Prostate gland (tissue), 2 donors: ENCODE results near the gene GIN1. TPM values are rescaled to one million over a fixed set of nuclear protein-coding genes. Genes with fewer than 3 reads are reported as not detected.
A peak's percentile ranks its signal among the peaks of the same experiment; 100 is the strongest.

Experiments
- DNase-seq: peaks from one replicate; pipeline ENCODE4 v3.0.0-alpha.2; 2019; ENCODE audit warnings: low spot score
- H3K27ac ChIP-seq, 2 donors: fragments of 200-600 bp; sonication (generic); 2 replicates each; pipeline ENCODE4 v1.5.1; 2017 to 2019
- H3K27me3 ChIP-seq: fragments of 200-600 bp; sonication (generic); replicated peaks from 2 replicates; pipeline ENCODE4 v1.5.1; 2019; ENCODE audit not compliant: insufficient read depth
- H3K36me3 ChIP-seq, 2 donors: fragments of 200-600 bp; sonication (generic); 1 replicate in 1 of 2; 2 replicates in 1 of 2; pipeline versions ENCODE4 v1.5.1 to v1.8.1; 2017 to 2019
- H3K4me1 ChIP-seq: fragments of 200-600 bp; sonication (generic); replicated peaks from 2 replicates; pipeline ENCODE4 v1.5.1; 2019
- H3K4me3 ChIP-seq, 2 donors: fragments of 200-600 bp; sonication (generic); 2 replicates each; pipeline ENCODE4 v1.5.1; 2017 to 2019
- H3K9me3 ChIP-seq: fragments of 200-600 bp; sonication (generic); 2 replicates; pipeline ENCODE4 v1.5.1; 2017
- CTCF ChIP-seq, 4 experiments: fragments of 200-600 bp in 2 of 4; fragments of 450-650 bp in 2 of 4; sonication (generic) in 2 of 4; IDR thresholded peaks; 1 replicate in 3 of 4; 2 replicates in 1 of 4; pipeline ENCODE4 v1.5.1; 2016 to 2019; ENCODE audit warnings: antibody characterized with exemption in 4 of 4, mild to moderate bottlenecking in 2 of 4, moderate library complexity in 2 of 4
- POLR2A ChIP-seq: fragments of 450-650 bp; IDR thresholded peaks from one replicate; pipeline ENCODE4 v1.6.1; 2016; ENCODE audit warnings: antibody characterized with exemption, mild to moderate bottlenecking
- POLR2AphosphoS5 ChIP-seq: sonication (generic); formaldehyde crosslinking; IDR thresholded peaks from one replicate; pipeline ENCODE4 v1.6.1; 2017; ENCODE audit warnings: antibody characterized with exemption
- WGBS: methylation state at CpG from one replicate; pipeline ENCODE4 v1.1.5; 2018; 5-methylcytosine and 5-hydroxymethylcytosine counted together
- intact Hi-C: fragments of 100-400 bp; cut with DNase I; formaldehyde crosslinking; loops from one replicate; pipeline ENCODE4 v1.14.2; 2022
- total RNA-seq, 2 donors: library from RNA; depleted of rRNA; stranded (reverse); fragments of >200 nt; gene quantifications; one replicate each; pipeline ENCODE4 v1.1.0, GENCODE V29; 2016

Gene GIN1
- total RNA-seq, 2 donors from 2014 or later, result 7.2 to 8.0 TPM

- WGBS, result 54% methylated on average over 3 of the region's 3 CpGs
- Histone ChIP-seq H3K9me3 (no peaks in the 10 kb centered on the region), H3K36me3 (no peaks in the 10 kb centered on the region), H3K4me1 (no peaks in the 10 kb centered on the region), H3K4me3 (no peak overlapping the region), H3K27ac (no peak overlapping the region), H3K27me3 (no peaks in the 10 kb centered on the region)
- DNase-seq, result no peak
- TF ChIP-seq CTCF (IDR thresholded peaks at IDR 0.05) (no peak), POLR2AphosphoS5 (no peak), POLR2A (no peak)
- intact Hi-C loops, result loop anchor here (10.0 kb wide), 1 partner anchor 537 kb away; no protein-coding TSS in a partner anchor
These were observed 2.3 kb upstream of the GIN1 start for GRCh38 chr5:103122242-103122641.

- 2% methylated on average over 17 of the region's 17 CpGs for WGBS
- intact Hi-C loops, result loop anchor here (10.0 kb wide), 1 partner anchor 536 kb away; no protein-coding TSS in a partner anchor
- peak overlapping the region; percentile 61 to 65 for H3K4me3 ChIP-seq
These were observed 766 bp upstream of the GIN1 start for GRCh38 chr5:103120607-103121200.

GRCh38 chr5:103119070-103119764 is 721 bp downstream of the GIN1 start:
- no peaks in the 10 kb centered on the region for H3K36me3 ChIP-seq
- no peak for TF ChIP-seq POLR2AphosphoS5
- no peak for TF ChIP-seq POLR2A
- TF ChIP-seq CTCF (IDR thresholded peaks at IDR 0.05), result no peak
- no peaks in the 10 kb centered on the region for H3K9me3 ChIP-seq
- no peak for DNase-seq
- H3K4me3 ChIP-seq, result peak overlapping the region; percentile 61 to 65
- no peaks in the 10 kb centered on the region for H3K4me1 ChIP-seq
- no peaks in the 10 kb centered on the region for H3K27me3 ChIP-seq
- intact Hi-C loops, result no loop called here
- 2% methylated on average over 15 of the region's 15 CpGs for WGBS
- H3K27ac ChIP-seq, result peak overlapping the region; percentile 85 to 87

More at GRCh38 chr5:103120607-103121200, 766 bp upstream of the GIN1 start:
- Histone ChIP-seq H3K27me3 (no peaks in the 10 kb centered on the region), H3K27ac (peak overlapping the region; percentile 85 to 87), H3K36me3 (no peaks in the 10 kb centered on the region), H3K4me1 (no peaks in the 10 kb centered on the region), H3K9me3 (no peaks in the 10 kb centered on the region)
- TF ChIP-seq POLR2A, result no peak
- no peak for TF ChIP-seq POLR2AphosphoS5
- TF ChIP-seq CTCF (IDR thresholded peaks at IDR 0.05), result no peak
- peak; percentile 4 for DNase-seq

- TF ChIP-seq CTCF (IDR thresholded peaks at IDR 0.05) (no peak), POLR2AphosphoS5 (no peak), POLR2A (no peak)
- no peaks in the 10 kb centered on the region for H3K36me3 ChIP-seq
- no peak overlapping the region for H3K27ac ChIP-seq
- no peaks in the 10 kb centered on the region for H3K9me3 ChIP-seq
- H3K27me3 ChIP-seq, result no peaks in the 10 kb centered on the region
- DNase-seq, result no peak
- intact Hi-C loops, result no loop called here
- no peak overlapping the region for H3K4me3 ChIP-seq
- no peaks in the 10 kb centered on the region for H3K4me1 ChIP-seq
- WGBS, result 82% methylated on average over 4 of the region's 4 CpGs
These were observed 2.4 kb downstream of the GIN1 start for GRCh38 chr5:103117471-103117991.
